8988T (cell line): Measurements from ENCODE around the gene CENPVL1.
"Not testable (repeated sequence)": the region's sequence is repeated elsewhere in the genome, so short reads cannot be mapped to it uniquely, and the experiment has no call there.

Source experiments
- DNase-seq: peaks from one replicate; pipeline ENCODE4 v3.0.0; 2011

Gene CENPVL1

GRCh38 chrX:51710277-51711164 lies at the start of gene CENPVL1:
TSS of gene CENPVL1 (plus strand) at chrX:51710512. CDS start at chrX:51710512, 0 bp downstream.
- not testable (repeated sequence) for DNase-seq

DNA sequence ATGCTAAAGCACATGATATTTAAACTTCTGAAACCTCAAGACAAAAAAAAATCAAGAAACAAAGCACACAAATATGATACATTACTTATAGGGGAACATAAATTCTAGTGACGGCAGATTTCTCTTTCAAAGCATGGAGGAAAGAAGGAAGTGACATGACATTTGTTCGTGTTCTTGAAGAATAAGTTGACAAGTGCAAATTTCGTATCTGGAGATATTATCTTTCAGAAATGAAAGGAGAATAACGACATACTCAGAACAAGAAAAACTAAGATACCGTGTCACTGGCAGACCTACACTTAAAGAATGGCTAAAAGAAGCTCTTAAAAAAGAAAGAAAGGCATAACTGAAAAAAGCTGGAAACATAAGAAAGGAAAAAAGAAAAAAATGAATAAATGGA lies 44.3 kb upstream of the CENPVL1 start:
- no peak for DNase-seq

GRCh38 chrX:51679689-51680433 lies 30.5 kb upstream of the CENPVL1 start:
- DNase-seq, result not testable (repeated sequence)

GRCh38 chrX:51681808-51682719 lies 28.2 kb upstream of the CENPVL1 start:
- not testable (repeated sequence) for DNase-seq

- DNase-seq, result not testable (repeated sequence)
Observed at GRCh38 chrX:51682720-51683062, 27.6 kb upstream of the CENPVL1 start, which contains the start of gene CENPVL2. TSS of gene CENPVL2 (minus strand) at chrX:51682831. CDS start at chrX:51682831, 0 bp downstream.

DNA sequence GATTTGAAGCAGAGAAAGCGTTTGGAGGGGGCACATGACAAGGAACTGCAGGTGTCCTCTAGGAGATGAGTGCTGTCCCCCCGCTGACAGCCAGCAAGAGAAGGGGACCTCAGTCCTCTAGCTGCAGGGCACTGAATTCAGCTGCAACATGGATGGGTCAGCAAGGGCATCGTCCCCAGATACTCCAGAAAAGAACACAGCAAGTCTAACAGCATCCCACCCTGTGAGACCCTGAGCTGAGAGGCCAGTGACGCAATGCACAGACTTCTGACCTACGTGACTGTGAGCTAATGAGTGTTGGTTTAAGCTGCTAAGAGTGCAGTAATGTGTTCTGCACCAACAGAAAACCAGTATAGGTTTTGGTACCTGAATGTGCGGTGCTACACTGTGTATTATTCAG lies 16.1 kb upstream of the CENPVL1 start:
- no peak for DNase-seq

GRCh38 chrX:51697397-51697796 lies 12.9 kb upstream of the CENPVL1 start:
- DNase-seq, result no peak

- DNase-seq, result not testable (repeated sequence)
Observed at GRCh38 chrX:51712943-51713647, 2.8 kb downstream of the CENPVL1 start.

GRCh38 chrX:51728202-51728601 lies 17.9 kb downstream of the CENPVL1 start:
- DNase-seq, result no peak

GRCh38 chrX:51737091-51737490 lies 26.8 kb downstream of the CENPVL1 start:
- no peak for DNase-seq

DNA sequence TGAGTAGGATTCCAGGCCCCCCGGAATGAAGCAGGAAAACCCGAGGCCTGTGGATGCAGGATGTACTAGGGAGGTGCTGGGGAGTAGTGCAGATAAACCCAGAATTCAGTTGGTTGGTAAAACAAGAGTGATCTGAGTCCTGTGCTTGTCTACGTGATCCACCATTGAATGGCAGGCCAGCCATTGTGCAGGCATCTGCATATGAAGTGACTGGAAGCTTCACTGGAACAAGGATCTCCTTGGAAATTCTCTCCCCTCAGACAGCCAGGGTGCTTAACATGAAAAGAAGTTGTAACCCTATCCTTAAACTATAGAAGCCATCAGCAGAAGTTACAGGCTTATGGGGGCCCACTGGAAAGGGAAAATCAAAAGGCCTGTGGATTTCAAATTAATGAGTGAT lies 32.3 kb downstream of the CENPVL1 start:
- DNase-seq, result no peak

DNA sequence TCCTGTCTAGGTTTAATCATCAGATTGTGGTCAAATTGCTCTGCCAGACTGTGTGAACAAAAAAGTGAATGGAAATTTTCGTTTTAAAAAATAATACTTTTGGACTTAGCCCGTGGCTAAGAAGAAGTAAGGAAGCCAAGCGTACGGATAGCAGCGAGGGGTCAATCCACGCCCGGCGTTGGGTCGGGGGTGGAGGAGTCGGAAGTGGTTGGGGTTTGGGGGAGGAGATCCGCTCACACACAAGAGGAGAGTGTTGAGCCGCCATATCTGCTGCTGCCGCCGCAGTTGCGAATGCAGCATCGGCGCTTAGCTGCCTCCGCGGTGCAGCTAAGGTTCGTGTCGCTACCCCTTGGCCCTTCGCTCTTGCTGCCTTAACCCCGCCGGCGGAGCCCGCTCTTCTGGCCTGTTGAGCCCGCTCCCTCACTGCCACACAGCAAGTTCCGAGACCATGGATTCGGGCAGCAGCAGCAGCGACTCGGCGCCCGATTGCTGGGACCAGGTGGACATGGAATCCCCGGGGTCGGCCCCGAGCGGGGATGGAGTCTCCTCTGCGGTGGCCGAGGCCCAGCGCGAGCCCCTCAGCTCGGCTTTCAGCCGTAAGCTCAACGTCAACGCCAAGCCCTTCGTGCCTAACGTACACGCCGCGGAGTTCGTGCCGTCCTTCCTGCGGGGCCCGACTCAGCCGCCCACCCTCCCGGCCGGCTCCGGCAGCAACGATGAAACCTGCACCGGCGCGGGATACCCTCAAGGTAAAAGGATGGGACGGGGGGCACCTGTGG lies 33.1 kb downstream of the CENPVL1 start, which contains the start of gene GSPT2:
TSS of gene GSPT2 (plus strand) at position 264 of the 779 bp plus-strand sequence. CDS start at position 449, 185 bp downstream.
- DNase-seq, result no peak

DNA sequence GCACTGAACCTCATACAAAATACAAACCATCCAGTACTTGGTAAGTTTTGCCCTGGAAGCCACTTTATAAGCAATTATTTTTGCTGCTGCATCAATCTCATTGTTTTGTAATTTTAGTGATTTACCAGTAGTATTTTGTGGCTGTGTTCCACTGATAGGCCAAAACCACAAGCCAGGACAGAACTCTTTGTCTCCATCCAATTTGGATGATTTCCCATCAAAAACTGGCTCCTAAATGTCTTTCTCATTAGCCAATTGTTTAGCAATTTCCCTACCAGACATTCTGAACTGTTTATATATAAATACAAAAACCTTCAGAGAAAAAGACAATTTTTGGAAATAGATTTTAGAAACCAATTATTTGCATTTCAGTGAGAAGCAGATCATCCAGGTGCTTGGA lies 37.4 kb downstream of the CENPVL1 start:
- no peak for DNase-seq

DNA sequence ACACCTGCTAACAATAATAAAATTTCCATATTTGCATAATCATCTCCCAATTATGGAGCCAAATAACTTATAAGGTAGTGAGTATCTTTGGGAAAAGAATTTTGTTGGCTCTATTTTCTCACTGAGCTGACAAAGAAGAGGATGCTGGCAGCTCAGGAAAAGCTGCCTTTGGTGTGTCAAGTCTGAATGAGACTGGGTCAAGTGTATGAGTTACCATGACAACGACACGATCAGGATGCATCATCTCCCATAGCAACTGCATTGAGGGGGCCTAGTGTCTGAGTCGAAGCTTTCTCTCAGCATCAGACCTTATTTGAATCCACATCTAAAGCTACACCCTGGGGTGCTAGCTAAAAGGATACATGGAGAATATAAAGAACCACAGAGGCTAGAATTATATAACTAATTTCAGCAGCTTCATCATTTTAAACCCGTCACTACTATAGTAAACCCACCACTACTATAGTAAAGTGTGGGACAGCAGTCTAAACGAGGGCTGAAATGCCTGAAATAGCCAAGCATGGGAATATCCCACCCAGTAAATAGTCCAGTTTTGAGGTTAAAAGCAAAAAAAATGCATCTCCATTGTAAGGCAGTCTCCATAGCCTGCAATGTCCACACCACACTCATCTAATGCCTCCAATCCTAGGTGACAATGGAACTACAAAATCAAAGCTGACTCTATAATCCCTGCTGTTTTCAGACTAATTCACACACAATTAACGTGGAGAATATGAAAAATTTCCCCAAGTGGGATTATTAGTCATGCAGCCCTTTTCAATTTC lies 48.9 kb downstream of the CENPVL1 start:
- DNase-seq, result no peak

DNA sequence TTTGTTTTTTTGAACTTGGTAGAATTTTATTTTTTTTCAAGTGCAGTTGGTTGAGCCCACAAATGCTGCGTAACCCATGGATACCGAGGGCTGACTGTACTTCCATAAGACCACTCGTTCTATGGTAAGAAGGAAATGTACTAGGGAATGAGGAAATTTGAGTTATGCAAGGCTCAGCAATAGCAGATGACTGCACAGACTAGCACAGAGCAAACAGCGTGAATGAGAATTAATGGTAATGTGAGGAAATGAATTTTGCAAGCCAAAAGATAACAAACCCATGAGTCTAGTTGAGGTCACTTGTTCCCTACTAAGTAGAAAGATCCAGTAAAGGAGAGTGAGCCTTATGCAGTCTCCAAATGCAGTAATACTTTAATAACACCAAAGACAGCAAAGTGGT lies 50.3 kb downstream of the CENPVL1 start:
- DNase-seq, result no peak
